ENCODE data around the gene EPHB2. TPM values are rescaled to one million over a fixed set of nuclear protein-coding genes. Genes with fewer than 3 reads are reported as not detected.

Gene EPHB2
- total and polyA plus RNA-seq, 11 donors = 0.11 to 6.3 (median 0.70) TPM

DNA sequence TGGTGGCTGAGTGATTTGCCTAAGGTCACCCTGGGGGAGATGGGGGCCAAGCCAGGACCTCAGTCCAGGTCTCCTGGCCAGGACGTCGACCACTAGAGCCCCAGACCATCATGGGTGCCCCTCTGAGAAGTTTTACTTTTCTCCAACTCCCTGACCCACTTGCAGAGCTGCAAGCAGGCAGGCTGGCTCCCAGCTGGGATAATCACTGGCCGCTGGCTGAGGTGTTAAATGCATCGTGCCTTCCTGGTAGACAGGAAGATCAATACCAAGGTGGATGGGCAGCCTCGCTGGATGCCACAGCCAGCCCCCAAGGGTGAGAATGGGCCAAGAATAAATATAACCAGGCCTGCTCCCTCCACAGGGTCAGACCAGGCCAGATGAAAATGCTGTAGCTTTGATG is 106.2 kb downstream of the EPHB2 start:
- WGBS, 4 donors = 88 to 96% (median 90%) methylated on average over 5 of the region's 5 CpGs
- peaks cover 0 to 11% (median 0%) of the 10 kb centered on the region in 12 donors for H3K4me1 ChIP-seq
- no peaks in the 10 kb centered on the region for H3K36me3 ChIP-seq
- intact Hi-C loops (cut with DNase I) = no loop called here
- H3K4me3 ChIP-seq = no peak overlapping the region
- H3K9me3 ChIP-seq = no peaks in the 10 kb centered on the region
- no peaks in the 10 kb centered on the region for H3K27me3 ChIP-seq
- H3K27ac ChIP-seq = no peak overlapping the region
- TF ChIP-seq, protein P1, sequence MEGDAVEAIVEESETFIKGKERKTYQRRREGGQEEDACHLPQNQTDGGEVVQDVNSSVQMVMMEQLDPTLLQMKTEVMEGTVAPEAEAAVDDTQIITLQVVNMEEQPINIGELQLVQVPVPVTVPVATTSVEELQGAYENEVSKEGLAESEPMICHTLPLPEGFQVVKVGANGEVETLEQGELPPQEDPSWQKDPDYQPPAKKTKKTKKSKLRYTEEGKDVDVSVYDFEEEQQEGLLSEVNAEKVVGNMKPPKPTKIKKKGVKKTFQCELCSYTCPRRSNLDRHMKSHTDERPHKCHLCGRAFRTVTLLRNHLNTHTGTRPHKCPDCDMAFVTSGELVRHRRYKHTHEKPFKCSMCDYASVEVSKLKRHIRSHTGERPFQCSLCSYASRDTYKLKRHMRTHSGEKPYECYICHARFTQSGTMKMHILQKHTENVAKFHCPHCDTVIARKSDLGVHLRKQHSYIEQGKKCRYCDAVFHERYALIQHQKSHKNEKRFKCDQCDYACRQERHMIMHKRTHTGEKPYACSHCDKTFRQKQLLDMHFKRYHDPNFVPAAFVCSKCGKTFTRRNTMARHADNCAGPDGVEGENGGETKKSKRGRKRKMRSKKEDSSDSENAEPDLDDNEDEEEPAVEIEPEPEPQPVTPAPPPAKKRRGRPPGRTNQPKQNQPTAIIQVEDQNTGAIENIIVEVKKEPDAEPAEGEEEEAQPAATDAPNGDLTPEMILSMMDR (IDR thresholded peaks at IDR 0.05) = no peak
- no peak for TF ChIP-seq POLR2A (IDR thresholded peaks at IDR 0.05)
- DNase-seq = peak in 1 of 5 donors; percentile 24
- ATAC-seq = no peak

- no peak for TF ChIP-seq POLR2A (IDR thresholded peaks at IDR 0.05)
- TF ChIP-seq, protein P1 (IDR thresholded peaks at IDR 0.05) = no peak
- peaks cover 0 to 11% (median 0%) of the 10 kb centered on the region in 12 donors for H3K4me1 ChIP-seq
- H3K27ac ChIP-seq = no peak overlapping the region
- H3K27me3 ChIP-seq = no peaks in the 10 kb centered on the region
- intact Hi-C loops (cut with DNase I) = no loop called here
- H3K36me3 ChIP-seq = no peaks in the 10 kb centered on the region
- DNase-seq = peak in 2 of 5 donors; percentile 3 to 13
- no peak overlapping the region for H3K4me3 ChIP-seq
- no peak for ATAC-seq
- WGBS, 4 donors = 80 to 91% (median 81%) methylated on average over 4 to 5 of the region's 5 CpGs
- no peaks in the 10 kb centered on the region for H3K9me3 ChIP-seq
Observed at GRCh38 chr1:22817462-22817861, 106.8 kb downstream of the EPHB2 start.

DNA sequence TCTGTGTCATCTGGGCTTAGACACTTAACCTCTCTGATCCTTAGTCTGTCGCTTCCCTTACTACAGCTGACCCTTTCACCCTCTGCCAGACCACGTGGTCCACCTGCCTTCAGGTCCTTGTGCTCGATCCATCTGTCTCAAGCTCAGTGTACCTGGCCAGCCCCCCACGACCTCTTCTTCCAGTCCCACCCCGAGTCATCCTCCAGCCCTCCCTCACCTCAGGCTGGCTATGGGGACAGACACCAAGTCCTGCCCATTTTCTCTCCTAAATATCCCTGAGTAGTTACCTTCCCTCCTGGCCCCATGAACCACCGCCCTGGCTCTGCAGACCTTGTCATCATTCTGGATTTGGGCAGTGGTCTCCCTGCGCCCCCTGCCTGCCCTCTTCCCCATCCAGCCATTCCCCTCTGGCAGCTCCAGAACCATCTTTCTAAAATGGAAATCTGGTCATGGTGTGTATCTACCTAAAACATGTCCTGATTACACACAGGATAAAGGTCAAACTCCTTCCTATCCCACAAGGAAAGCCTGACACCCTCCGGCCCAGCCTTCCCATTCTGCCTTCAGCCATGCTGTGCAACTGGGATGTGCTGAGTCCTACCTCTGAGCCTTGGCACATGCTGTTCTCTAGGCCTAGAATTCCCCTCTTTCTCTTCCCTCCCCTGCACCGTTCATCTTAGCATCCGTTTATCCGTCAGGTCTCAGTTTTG is 107.6 kb downstream of the EPHB2 start:
- H3K4me3 ChIP-seq = no peak overlapping the region
- no peaks in the 10 kb centered on the region for H3K36me3 ChIP-seq
- ATAC-seq (no peak), DNase-seq (peak in 1 of 5 donors; percentile 11)
- H3K27me3 ChIP-seq = no peaks in the 10 kb centered on the region
- no peak overlapping the region for H3K27ac ChIP-seq
- 73 to 78% (median 76%) methylated on average over 11 of the region's 11 CpGs for WGBS, 4 donors
- no peak for TF ChIP-seq POLR2A (IDR thresholded peaks at IDR 0.05)
- TF ChIP-seq, protein P1 (IDR thresholded peaks at IDR 0.05) = no peak
- intact Hi-C loops (cut with DNase I) = no loop called here
- H3K4me1 ChIP-seq = peaks cover 0 to 11% (median 0%) of the 10 kb centered on the region in 12 donors
- H3K9me3 ChIP-seq = no peaks in the 10 kb centered on the region

DNA sequence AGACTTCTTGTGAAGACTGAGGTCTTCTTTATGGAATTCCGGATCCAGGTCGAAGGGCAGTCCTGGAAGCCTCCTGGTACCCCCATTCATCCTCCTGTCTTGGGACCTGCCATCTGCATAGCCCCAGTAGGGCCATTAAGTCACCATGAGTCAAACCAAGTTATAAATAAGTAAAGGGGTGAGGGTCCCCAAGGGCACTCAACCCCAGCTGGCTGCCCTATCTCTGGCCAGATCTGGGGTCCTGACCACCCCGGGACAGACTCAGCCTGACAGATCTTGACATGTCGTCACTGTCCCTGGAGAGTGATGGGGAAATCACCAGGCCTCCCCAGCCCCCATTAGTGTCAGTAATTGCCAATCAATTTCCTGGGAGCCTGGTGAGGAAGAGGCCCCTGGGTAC is 108.7 kb downstream of the EPHB2 start:
- DNase-seq = peak in 1 of 5 donors; percentile 13
- no peaks in the 10 kb centered on the region for H3K27me3 ChIP-seq
- H3K9me3 ChIP-seq = no peaks in the 10 kb centered on the region
- H3K36me3 ChIP-seq = no peaks in the 10 kb centered on the region
- no peak overlapping the region for H3K27ac ChIP-seq
- H3K4me1 ChIP-seq = peaks cover 0 to 11% (median 0%) of the 10 kb centered on the region in 12 donors
- ATAC-seq = no peak
- TF ChIP-seq POLR2A (IDR thresholded peaks at IDR 0.05) = no peak
- TF ChIP-seq, protein P1 (IDR thresholded peaks at IDR 0.05) = no peak
- H3K4me3 ChIP-seq = no peak overlapping the region
- intact Hi-C loops (cut with DNase I) = no loop called here
- 76 to 80% (median 79%) methylated on average over 4 of the region's 4 CpGs for WGBS, 4 donors
